K562 (cell line): ENCODE data around the gene GPRC5B. TPM values are rescaled to one million over a fixed set of nuclear protein-coding genes. Genes with fewer than 3 reads are reported as not detected.

Source experiments
- ATAC-seq: fragments of 200-7000 bp; cut with Tn5 transposase; 3 replicates; pipeline ENCODE4 v1.9.1; 2020; ENCODE audit warnings: moderate library complexity
- BruUV-seq: library from RNA; stranded (reverse); fragments of 400-500 nt; replicated peaks from 2 replicates; lab custom pipeline; 2021; lab: Mats Ljungman, UMichigan
- CTCF ChIA-PET: fragments of 300-600 bp; formaldehyde crosslinking; extraction: SDS; loops from one replicate; lab custom pipeline; 2021; ENCODE audit warnings: low intra/inter-chr PET ratio; lab: Yijun Ruan, JAX
- POLR2A ChIA-PET: fragments of 300-600, 350-650 bp; sonication (Branson Sonifier 250); formaldehyde crosslinking; extraction: SDS; loops from one replicate; lab custom pipeline; 2021; ENCODE audit warnings: antibody characterized with exemption, inconsistent platforms; lab: Yijun Ruan, JAX
- DNase-seq, 4 experiments: peaks; one replicate each; pipeline versions ENCODE4 v3.0.0 to v3.0.0-alpha.2; 2011 to 2018; ENCODE audit warnings: low spot score in 3 of 4, mixed read lengths in 3 of 4; ENCODE audit errors: extremely low read depth in 1 of 4
- FAIRE-seq: peaks from 2 replicates; lab custom pipeline; 2011; peaks lifted over from hg19 to GRCh38; lab: Jason Lieb, UNC
- H2AFZ ChIP-seq: 2 replicates; pipeline ENCODE4 v1.6.0; 2011; ENCODE audit warnings: low read depth, low read length, control low read depth, inconsistent platforms
- H3K27ac ChIP-seq: fragments of 200-600 bp; 3 replicates; pipeline ENCODE4 v1.8.0; 2011; ENCODE audit warnings: low read depth, mild to moderate bottlenecking, control low read depth, inconsistent platforms, low read length, moderate library complexity, mixed read lengths; ENCODE audit errors: extremely low read depth
- H3K27me3 ChIP-seq, 2 experiments: fragments of 300-600 bp in 1 of 2; 2 replicates in 1 of 2; 3 replicates in 1 of 2; pipeline versions ENCODE4 v1.6.0 to v1.8.0; 2011; ENCODE audit warnings: inconsistent platforms in 2 of 2, low read length in 2 of 2, mild to moderate bottlenecking in 1 of 2, mixed read lengths in 1 of 2, moderate library complexity in 1 of 2; ENCODE audit not compliant: control insufficient read depth in 2 of 2, insufficient read depth in 2 of 2
- H3K36me3 ChIP-seq: fragments of 300-600 bp; 3 replicates; pipeline ENCODE4 v1.8.0; 2011; ENCODE audit warnings: mild to moderate bottlenecking, low read length, inconsistent platforms; ENCODE audit not compliant: control insufficient read depth, insufficient read depth
- H3K4me1 ChIP-seq, 2 experiments: fragments of 200-600 bp in 1 of 2; replicated peaks in 1 of 2; 2 replicates in 1 of 2; 3 replicates in 1 of 2; pipeline versions ENCODE4 v1.5.1 to v1.8.0; 2011; ENCODE audit warnings: inconsistent platforms in 2 of 2, low read length in 2 of 2, mild to moderate bottlenecking in 1 of 2, mixed read lengths in 1 of 2, moderate library complexity in 1 of 2; ENCODE audit not compliant: control insufficient read depth in 2 of 2, insufficient read depth in 2 of 2
- H3K4me2 ChIP-seq: 2 replicates; pipeline ENCODE4 v1.6.1; 2011; ENCODE audit warnings: low read length, control low read depth, inconsistent platforms, mixed read lengths; ENCODE audit not compliant: insufficient read depth
- H3K4me3 ChIP-seq: fragments of 200-600 bp; sonication (generic), shearing (Covaris generic); 2 replicates; pipeline ENCODE4 v1.5.1; 2016; ENCODE audit warnings: control low read depth, inconsistent platforms
- H3K79me2 ChIP-seq: fragments of 200-600 bp; 3 replicates; pipeline ENCODE4 v1.8.0; 2011; ENCODE audit warnings: low read length, inconsistent platforms; ENCODE audit not compliant: control insufficient read depth, insufficient read depth
- H3K9ac ChIP-seq, 2 experiments: 2 replicates each; pipeline versions ENCODE4 v1.6.0 to v1.6.1; 2011; ENCODE audit warnings: low read depth in 2 of 2, low read length in 2 of 2, control low read depth in 1 of 2, inconsistent platforms in 1 of 2, mild to moderate bottlenecking in 1 of 2, mixed read lengths in 1 of 2; ENCODE audit not compliant: insufficient read depth in 1 of 2
- H3K9me1 ChIP-seq: one replicate; pipeline ENCODE4 v1.6.0; 2011; ENCODE audit warnings: inconsistent platforms, mild to moderate bottlenecking, low read length, moderate library complexity; ENCODE audit not compliant: control insufficient read depth, insufficient read depth
- H3K9me3 ChIP-seq: replicated peaks from 2 replicates; pipeline ENCODE4 v1.5.1; 2011; ENCODE audit warnings: low read depth, low read length, inconsistent platforms; ENCODE audit not compliant: control insufficient read depth, insufficient read depth
- H4K20me1 ChIP-seq: replicated peaks from 2 replicates; pipeline ENCODE4 v1.6.1; 2011; ENCODE audit warnings: low read length, inconsistent platforms, mixed read lengths; ENCODE audit not compliant: control insufficient read depth, insufficient read depth
- CBFA2T3 ChIP-seq: fragments of 450-650 bp; IDR thresholded peaks from 2 replicates; pipeline ENCODE4 v1.6.1; 2017
- CCNT2 ChIP-seq: IDR thresholded peaks from 2 replicates; pipeline ENCODE4 v1.6.1; 2011; ENCODE audit warnings: borderline replicate concordance, low read depth, mild to moderate bottlenecking, moderate library complexity, mixed read lengths, low read length; ENCODE audit not compliant: insufficient read length; ENCODE audit errors: extremely low read depth
- EHMT2 ChIP-seq: fragments of 450-650 bp; IDR thresholded peaks from 2 replicates; pipeline ENCODE4 v1.6.1; 2018; ENCODE audit warnings: antibody characterized with exemption
- FOXM1 ChIP-seq, 2 experiments: fragments of 450-650 bp in 1 of 2; sonication (generic) in 1 of 2; formaldehyde crosslinking in 1 of 2; IDR thresholded peaks; 2 replicates each; pipeline versions ENCODE4 v1.6.1 to v1.9.0; 2017 to 2022; ENCODE audit warnings: low read depth in 2 of 2, mild to moderate bottlenecking in 2 of 2, missing genetic modification reagents in 1 of 2, moderate library complexity in 1 of 2
- STAT5B ChIP-seq: fragments of 250-450 bp; sonication (Bioruptor Pico); IDR thresholded peaks from 2 replicates; pipeline ENCODE4 v1.8.0; 2021; ENCODE audit warnings: mild to moderate bottlenecking, inconsistent platforms
- WGBS: fragments of 100-300 bp; shearing (Covaris generic); methylation state at CpG from one replicate; pipeline ENCODE4 v1.1.6; 2016; ENCODE audit warnings: low coverage, mixed read lengths; ENCODE audit not compliant: insufficient coverage; ENCODE audit errors: missing lambda C conversion rate; 5-methylcytosine and 5-hydroxymethylcytosine counted together
- in situ Hi-C: fragments of 300-500 bp; cut with MboI; formaldehyde crosslinking; loops from 4 replicates; pipeline ENCODE4 v1.15.0; 2018; ENCODE audit warnings: inconsistent platforms, mixed read lengths
- intact Hi-C: fragments of 100-400 bp; cut with micrococcal nuclease; formaldehyde crosslinking; loops from 2 replicates; pipeline ENCODE4 v1.14.2; 2022
- polyA plus RNA-seq, 8 experiments: library from polyadenylated mRNA; depleted of rRNA in 4 of 8; stranded (reverse) in 5 of 8; unstranded in 3 of 8; fragments of >200 nt; fragmentation: Nextera tagmentation in 2 of 8; fragmentation: Illumina TruSeq in 1 of 8; extraction: Ambion mirVana in 2 of 8; extraction: Trizol in 1 of 8; gene quantifications; 2 replicates each; pipeline versions ENCODE4 v1.2.1 to v1.2.3, GENCODE V29; 2011 to 2014; ENCODE audit warnings: inconsistent platforms in 1 of 8, missing spikeins in 1 of 8
- total RNA-seq, 7 experiments: library from RNA; depleted of rRNA in 6 of 7; stranded (reverse); fragments of >200 nt in 6 of 7; fragmentation: Illumina TruSeq in 2 of 7; extraction: Trizol in 2 of 7; gene quantifications; 2 replicates each; pipeline versions ENCODE4 v1.2.1 to v1.2.3, GENCODE V29; 2011 to 2021; ENCODE audit warnings: low replicate concordance in 1 of 7
- TF ChIP-seq, protein P1 (sequence below): IDR thresholded peaks from 3 replicates; pipeline ENCODE4 v1.6.1; 2011; ENCODE audit warnings: borderline replicate concordance, mild to moderate bottlenecking; ENCODE audit not compliant: insufficient read length, insufficient read depth

Gene GPRC5B
- total and polyA plus RNA-seq, 9 of the 15 experiments (the other 6 are each of a cell fraction or from before 2014, with no cell fraction given), result 0.65 to 5.5 (median 1.3) TPM

DNA sequence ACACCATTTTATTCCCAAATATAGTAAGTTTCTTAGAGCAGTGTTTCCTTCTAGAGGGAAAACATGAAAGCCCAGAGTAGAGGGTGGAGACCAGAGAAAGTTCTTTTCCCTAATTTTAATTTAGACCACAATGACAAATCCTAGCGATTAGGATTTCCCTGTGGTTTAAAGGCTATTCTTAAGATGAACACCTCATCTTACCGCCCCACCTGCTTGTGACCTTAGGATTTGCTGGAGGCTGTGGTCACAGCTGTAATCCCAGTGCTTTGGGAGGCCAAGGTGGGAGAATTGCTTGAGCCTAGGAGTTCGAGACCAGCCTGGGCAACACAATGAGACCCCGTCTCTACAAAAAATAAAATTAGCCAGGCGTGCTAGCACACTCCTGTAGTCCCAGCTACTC lies 51.1 kb downstream of the GPRC5B start:
- Histone ChIP-seq H3K27ac (no peak overlapping the region), H3K27me3 (no peaks in the 10 kb centered on the region; a peak in 1 of 5 replicates), H3K4me1 (peaks cover 4 to 6% of the 10 kb centered on the region in 2 experiments; a peak in 3 of 5 replicates), H4K20me1 (no peaks in the 10 kb centered on the region)
- no peak for ATAC-seq
- TF ChIP-seq CBFA2T3 (no peak), STAT5B (CRISPR knock-in tag) (no peak), CCNT2 (no peak), FOXM1 (IDR thresholded peaks at IDR 0.05; ENCODE audit: low read depth) (no peak), FOXM1 (CRISPR knock-in tag; IDR thresholded peaks at IDR 0.05; ENCODE audit: low read depth) (no peak), EHMT2 (no peak)
- TF ChIP-seq, protein P1, sequence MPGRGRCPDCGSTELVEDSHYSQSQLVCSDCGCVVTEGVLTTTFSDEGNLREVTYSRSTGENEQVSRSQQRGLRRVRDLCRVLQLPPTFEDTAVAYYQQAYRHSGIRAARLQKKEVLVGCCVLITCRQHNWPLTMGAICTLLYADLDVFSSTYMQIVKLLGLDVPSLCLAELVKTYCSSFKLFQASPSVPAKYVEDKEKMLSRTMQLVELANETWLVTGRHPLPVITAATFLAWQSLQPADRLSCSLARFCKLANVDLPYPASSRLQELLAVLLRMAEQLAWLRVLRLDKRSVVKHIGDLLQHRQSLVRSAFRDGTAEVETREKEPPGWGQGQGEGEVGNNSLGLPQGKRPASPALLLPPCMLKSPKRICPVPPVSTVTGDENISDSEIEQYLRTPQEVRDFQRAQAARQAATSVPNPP, result no peak
- TF ChIP-seq, all 486 proteins: peak for 0
- intact Hi-C loops (no loop called here), in situ Hi-C loops (no loop called here)
- no peak for DNase-seq
- no TSS peak for BruUV-seq
- POLR2A ChIA-PET, result no interaction called here
- H3K9me1 ChIP-seq, result no peaks in the 10 kb centered on the region
- no peak overlapping the region for H3K4me3 ChIP-seq
- no peak for FAIRE-seq
- no peaks in the 10 kb centered on the region for H3K9me3 ChIP-seq
- no peaks in the 10 kb centered on the region for H3K79me2 ChIP-seq
- no peak overlapping the region for H2AFZ ChIP-seq
- WGBS, result 24% methylated on average over 5 of the region's 5 CpGs
- H3K4me2 ChIP-seq, result no peak overlapping the region
- CTCF ChIA-PET, result no interaction called here
- H3K9ac ChIP-seq, result no peak overlapping the region
- H3K36me3 ChIP-seq, result no peaks in the 10 kb centered on the region
